ENCODE data around the gene MYD88.

Gene MYD88

DNA sequence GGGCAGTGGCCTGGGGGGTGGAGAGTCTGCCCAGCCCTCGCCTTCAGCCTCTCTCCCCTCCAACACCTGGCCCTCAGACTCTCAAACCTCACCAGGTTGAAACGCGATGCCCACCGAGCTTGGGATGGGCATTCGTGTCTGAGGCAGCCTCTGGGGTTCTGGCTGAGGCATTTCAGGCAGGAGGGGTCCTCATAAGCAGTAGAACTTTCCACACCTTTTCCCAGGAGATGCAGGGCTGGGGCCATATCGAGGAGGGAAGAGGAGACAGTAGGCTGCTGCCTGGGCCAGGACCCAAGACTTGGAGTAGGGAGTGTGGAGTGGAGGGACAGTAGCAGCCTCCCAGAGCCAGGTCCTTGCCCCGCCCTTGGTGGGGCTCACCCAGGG is 26.1 kb upstream of the MYD88 start:
- no peak for DNase-seq (ENCODE audit: low spot score)

DNA sequence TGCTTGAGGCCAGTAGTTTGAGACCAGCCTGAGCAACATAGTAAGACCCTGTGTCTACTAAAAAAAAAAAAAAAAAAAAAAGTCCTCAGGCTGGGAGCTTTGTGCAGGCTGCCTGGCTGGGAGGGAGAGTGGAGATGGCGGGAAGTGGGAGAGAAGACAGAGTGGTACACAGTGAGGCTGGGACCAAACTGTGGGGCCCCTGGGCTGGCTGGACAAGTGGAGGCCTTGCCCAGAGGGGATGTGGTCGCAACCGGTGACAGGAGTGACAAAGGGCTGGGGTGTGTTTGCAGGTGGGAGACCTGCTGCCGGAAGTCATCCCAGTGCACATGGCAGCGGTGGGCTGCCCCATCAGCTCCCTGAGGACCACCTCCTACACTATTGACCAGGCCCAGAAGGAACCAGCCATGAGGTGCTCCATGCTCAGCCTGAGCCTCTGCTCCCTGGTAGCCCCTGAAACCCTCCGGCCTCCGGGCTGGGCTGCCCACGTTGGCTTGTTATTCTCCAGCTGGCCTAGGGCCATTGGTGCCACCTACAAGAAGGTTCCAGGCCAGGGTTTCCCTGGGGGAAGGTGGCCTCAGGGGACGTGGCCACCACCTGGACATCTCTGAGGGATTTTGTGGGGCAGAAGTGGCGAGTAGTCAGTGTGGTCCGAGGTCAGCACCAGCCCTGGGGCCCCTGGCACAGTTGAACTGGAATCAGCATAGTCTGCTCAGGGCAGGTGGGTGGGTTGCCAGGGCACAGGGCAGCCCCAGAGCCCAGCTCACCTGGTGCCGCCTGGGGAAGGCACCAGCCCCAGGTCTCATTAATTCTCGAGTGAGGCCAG is 24.2 kb upstream of the MYD88 start:
- no peak for DNase-seq (ENCODE audit: low spot score)

DNA sequence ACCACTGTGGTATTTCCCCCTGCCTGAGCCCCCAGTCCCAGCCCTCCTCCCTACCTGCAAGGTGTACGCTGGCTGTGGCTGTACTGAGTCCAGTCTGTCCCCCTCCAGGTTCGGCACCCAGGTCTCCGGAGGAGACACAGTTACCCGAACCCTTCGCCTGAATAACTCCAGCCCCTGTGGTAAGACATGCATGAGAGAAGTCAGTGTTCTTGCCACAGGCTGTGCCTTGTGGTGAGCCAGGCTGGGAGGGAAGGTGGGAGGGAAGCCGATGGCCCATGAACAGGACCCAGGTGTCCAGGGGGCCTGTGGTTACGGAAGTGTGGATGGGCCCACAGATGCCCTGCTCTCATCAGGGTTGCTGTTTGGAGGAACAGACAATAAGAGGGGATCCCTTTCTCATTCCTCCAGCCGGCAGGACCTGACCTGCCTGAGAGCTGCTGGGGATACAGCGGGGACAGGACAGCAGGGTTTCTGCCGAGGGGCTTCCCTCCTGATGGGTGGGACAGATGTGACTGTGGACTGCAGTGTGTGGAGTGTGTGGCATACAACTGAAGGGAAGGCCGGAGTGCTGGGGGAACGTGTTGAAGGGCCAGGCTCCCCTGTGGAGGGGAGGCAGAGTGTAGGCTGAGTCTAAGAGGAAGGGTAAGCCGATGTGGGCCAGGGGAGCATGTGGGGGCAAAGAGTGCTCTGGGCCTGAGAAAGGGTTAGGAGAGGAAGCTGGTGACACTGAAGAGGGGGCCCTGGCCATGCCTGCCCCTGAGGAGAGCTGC is 23.4 kb upstream of the MYD88 start:
- no peak for DNase-seq (ENCODE audit: low spot score)

DNA sequence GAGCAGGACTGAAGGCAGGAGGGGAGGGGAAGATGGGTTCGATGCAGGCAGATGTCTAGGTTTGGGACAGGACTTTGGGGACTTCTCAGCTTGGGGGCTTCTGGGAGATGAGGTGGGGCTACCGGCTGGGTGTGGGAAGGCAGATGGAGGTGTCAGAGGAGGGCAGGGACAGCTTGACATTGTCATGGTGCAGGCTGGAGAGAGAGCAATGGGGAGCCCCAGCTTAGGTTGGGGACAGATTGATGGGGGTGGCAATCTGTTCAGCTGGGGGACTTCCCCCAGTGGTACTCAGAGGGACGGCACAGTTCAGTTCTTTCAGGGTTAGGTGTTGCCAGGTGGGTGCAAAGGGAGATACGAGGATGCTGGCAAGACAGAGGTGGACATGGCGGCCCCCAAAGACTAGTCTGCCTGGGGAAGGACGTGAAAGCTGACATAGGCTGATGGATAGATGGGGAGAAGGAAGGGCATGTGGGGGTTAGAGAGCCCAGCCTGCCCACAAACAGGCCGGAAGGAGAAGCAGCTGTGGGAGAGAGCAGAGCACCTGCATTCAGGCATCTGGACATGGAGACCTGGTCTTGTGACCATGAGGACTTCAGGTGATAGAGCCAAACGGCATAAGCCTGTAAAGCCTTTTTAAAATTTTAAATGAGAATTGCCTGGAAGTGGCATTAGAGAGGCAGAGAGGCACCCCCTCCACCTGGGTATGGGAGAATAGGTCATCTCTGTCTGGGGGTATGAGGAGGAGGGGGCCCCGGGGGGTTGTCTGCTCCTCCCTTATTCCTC is 22.6 kb upstream of the MYD88 start:
- DNase-seq (ENCODE audit: low spot score) = no peak

DNA sequence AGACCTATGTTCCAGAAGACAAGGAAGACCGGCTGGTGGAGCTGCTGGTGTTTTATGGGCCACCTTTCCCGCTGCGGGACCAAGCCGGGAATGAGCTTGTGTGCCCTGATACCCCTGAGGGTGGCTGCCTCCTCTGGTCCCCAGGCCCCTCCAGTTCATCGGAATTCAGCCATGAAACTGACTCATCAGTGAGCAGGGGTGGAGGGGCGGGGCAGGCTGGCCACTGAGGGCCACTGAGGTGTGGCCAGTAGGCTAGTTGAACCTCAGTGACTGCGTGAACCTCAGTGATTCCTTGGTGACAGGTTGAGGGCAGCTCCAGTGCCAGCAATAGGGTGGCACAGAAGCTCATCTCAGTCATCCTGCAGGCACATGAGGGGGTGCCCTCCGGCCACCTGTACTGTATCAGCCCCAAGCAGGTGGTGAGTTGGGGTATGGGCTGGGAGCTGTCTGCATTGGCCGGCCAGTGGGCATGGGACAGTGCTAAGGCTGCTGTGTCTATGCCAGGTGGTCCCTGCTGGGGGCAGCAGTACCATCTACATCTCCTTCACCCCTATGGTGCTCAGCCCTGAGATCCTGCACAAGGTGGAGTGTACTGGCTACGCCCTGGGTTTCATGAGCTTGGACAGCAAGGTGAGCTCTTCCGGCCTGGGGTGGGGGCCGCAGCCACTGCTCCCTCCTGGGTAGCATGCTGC is 21.8 kb upstream of the MYD88 start:
- DNase-seq (ENCODE audit: low spot score) = no peak

DNA sequence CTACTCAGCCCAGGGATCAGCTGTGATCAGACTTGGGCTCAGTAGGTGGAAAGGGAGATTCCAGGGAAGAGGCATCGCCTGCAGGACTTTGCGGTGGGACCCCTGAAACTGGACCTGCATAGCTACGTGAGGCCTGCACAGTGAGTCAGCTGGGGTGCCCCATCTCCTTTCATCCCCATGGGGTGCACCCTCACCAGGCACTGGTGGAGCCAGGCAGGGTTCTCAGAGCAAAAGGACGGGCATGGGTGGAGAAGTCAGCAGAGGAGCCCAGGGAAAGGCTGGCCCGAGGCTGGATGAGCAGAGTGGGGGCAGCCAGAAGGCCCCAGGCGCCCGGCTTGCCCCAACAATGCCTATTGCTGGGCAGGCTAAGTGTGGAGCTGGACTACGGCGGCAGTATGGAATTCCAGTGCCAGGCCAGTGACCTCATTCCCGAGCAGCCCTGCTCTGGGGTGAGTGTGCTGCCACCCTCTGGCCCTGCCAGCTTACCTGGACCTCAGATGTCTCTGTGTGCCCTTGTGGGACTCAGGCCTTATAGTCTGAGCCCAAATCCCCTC is 21.2 kb upstream of the MYD88 start:
- no peak for DNase-seq (ENCODE audit: low spot score)

DNA sequence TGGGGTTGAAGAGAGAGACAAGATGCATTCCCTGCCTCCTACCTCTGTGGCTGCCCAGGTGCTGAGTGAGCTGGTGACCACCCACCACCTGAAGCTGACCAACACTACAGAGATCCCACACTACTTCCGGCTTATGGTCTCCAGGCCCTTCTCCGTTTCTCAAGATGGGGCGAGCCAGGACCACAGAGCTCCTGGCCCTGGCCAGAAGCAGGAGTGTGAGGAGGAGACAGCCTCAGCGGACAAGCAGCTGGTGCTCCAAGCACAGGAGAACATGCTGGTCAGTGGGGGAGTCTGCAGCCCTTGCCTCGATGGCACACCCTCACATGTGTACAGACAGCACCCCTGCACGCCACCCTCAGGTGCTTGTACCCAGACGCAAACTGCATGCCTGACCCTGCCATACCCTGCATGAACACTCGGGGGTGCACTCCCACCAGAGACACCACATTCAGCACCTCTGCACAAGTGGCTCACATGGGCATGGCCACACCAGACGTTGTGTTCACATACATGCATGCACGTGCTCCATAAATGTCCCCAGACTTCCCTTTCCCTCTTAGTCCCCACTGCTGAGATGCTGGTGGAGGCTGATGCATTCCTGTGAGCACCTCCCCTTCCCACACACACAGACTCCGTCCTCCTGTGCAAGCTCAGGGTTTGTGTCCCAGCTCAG is 20.6 kb upstream of the MYD88 start:
- peak; percentile 74 for DNase-seq (ENCODE audit: low spot score)

DNA sequence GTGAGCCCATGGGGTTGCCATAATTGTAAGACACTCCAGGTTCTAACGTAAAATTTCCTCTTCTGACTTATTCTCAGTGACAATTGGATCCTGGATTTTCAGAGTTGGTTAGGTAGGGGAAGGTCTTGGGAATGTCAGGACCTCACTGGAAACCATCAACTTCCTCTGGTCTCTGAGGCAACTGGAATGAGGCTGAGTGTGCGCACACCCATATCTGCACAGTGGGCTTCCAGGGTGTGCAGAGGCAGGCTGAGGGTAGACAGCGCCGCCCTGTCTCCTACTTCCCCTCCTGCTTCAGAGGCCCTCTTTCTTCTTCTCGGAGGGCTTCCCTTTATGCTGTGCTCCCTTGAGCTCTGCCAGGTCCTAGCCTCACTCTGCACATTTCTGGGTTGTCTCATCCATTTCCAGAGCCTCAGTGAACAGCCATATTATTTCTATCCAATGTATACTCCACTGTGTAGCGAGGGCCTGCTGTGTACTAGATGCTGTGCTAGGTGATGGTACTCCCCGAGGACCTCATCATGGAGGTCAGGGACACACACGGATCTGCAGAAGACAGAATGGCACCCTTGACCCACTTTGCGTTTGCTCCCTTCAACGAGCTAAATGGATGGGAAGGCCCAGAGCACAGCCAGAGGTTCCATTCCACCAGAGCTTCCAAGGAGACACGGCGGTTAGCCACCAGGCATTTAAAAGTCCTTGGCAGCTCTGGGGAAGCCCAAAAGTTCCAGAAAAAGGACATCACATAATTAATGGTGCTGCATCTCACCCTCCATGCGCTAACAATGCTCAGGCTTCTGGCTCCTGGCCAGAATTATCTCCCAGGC is 19.8 kb upstream of the MYD88 start:
- no peak for DNase-seq (ENCODE audit: low spot score)

DNA sequence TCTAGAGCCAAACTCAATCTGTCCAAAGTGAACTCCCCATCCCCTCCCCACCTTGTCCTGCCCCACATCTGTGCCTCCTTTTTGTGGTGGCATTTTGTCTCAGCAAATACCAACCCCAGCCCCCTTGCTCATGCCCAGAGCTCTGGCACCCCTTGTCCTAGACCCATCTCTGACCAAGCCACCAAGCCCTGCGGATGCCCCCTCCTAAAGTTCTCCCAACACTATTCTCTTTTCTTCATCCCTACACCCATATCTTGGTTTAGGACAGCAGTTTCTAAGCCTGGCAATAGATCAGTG is 19.3 kb upstream of the MYD88 start:
- no peak for DNase-seq (ENCODE audit: low spot score)

DNA sequence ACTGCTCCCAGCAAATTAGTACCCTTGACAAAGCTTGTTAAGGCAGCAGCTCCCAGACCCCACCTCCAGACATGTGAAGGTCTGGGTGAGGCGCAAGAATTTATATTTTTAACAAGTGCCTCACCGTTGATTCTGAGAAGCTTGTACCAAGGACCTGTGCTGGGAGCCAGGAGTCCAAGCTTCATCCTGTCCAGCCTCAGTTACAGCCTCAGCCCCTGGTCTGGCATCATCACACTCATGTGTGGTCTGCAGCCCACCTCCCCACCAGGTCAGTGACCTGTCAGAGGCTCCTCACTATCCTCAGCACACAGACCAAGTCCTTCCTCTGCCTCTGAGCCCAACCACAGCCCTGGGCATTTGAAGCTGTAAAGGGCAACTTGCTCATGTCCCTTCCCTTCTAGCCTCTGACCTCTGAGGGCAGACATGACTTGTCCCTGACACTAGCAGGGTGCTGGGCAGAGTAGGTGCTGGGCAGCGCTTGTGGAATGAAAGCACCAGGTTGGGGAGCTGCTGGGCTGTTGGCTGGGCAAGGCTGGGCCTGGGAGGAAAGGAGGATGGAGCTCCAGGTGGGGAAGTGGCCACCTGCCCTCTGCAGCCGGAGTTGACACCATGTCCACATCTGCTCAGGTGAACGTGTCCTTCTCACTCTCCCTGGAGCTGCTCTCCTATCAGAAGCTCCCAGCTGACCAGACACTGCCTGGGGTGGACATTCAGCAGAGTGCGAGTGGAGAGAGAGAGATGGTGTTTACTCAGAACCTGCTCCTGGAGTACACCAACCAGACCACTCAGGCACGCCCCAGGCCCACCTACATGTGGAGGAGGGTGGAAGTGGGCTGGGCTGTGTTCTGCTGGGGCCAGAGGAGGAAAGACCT is 18.4 kb upstream of the MYD88 start:
- DNase-seq (ENCODE audit: low spot score) = no peak

DNA sequence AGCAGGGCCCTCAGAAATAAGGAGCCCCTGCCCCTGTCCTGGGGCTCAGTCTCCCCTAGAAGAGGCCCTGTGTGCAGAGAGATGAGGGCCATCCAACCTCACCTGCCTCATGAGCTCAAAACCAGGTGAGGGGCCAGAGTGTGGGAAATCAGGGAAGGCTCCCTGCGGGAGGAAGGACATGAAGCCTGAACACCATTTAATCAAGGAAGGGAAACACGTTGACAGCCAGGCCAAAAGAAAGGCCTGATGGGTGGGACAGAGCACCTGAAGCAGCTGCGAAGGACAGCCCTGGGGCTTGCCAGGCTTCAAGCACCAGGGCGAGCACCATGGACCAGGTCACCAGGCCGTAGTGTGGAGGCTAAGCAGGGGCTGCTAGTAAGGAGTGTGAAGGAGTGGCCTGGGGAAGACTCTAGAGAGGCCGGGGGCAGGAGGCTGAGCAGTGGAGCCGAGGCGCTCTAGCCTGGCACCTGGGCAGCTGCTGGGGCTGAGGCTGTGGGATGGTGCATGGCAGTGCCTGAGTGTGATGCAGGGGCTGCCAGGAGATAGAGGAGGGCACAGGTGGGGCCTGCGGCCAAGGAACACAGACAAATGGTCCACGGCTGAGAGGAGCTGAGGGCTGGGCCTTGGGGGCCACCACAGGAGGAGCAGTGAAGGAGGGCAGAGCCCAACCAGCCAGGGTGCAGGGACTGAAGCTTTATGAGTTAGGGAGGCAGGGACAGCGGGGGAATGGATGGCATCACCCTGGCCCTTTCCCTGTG is 17.6 kb upstream of the MYD88 start:
- DNase-seq (ENCODE audit: low spot score) = no peak

DNA sequence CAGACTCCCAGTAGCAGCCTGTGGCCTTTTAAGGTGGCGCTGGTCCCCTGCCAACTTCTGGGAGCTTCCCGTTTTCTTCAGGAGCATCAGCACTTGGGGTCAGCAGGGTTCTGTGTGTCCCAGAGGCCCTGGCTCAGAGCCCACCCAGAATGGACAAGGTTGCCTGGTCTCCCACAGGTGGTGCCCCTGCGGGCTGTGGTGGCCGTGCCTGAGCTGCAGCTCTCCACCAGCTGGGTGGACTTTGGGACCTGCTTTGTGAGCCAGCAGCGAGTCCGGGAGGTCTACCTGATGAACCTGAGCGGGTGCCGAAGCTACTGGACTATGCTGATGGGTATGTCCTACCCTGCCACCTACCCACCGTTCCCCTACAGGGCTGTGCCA is 17.0 kb upstream of the MYD88 start:
- DNase-seq (ENCODE audit: low spot score) = no peak

DNA sequence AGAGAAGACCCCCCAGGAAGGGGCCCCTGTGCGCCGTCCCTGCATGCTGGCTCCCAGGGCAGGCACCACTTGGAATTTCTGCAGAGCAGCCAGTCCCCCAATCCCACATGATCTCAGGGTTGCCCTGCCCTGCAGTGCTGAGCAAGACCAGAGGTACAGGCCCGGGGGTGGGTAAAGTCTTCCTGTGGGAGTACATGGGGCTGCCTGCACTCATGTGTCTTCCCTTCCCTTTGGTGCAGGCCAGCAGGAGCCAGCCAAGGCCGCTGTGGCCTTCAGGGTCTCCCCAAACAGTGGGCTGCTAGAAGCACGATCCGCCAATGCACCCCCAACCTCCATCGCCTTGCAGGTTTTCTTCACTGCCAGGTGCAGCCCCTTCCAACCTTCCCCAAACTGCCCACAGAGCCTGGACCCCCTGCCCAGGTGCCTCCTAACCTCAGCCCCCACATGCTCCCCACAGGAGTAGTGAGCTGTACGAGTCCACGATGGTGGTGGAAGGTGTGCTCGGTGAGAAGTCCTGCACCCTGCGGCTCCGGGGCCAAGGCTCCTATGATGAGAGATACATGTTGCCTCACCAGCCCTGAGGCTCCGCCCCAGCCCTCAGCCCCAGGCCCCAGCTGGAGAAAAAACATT is 16.5 kb upstream of the MYD88 start:
- DNase-seq (ENCODE audit: low spot score) = no peak

DNA sequence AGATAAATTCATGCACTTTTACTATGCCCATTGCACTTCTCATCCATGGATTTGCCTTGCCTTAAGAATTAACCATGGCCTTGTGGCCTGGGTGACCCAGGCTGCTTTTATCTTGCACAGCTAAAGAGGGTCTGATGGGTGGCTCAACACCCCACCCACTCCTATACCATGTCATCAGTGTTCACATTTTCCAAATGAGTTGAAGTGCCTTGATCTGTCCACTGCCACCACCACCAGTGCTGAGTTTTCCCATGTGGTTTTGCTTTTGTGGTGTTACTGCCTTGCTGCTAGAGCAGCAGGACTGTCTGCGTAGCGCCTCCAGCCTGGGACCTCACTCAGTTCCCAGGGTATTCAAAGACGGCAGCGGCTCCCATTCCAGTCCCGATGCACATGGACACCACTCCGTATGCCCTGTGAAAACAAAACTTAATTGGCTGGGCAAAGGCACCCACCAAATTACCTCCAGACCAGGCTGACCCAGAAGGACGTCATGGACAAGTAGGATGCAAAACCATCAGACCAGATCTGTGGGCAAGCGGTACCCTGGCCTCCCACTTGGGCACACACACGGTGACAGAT is 15.7 kb upstream of the MYD88 start:
- DNase-seq (ENCODE audit: low spot score) = no peak

DNA sequence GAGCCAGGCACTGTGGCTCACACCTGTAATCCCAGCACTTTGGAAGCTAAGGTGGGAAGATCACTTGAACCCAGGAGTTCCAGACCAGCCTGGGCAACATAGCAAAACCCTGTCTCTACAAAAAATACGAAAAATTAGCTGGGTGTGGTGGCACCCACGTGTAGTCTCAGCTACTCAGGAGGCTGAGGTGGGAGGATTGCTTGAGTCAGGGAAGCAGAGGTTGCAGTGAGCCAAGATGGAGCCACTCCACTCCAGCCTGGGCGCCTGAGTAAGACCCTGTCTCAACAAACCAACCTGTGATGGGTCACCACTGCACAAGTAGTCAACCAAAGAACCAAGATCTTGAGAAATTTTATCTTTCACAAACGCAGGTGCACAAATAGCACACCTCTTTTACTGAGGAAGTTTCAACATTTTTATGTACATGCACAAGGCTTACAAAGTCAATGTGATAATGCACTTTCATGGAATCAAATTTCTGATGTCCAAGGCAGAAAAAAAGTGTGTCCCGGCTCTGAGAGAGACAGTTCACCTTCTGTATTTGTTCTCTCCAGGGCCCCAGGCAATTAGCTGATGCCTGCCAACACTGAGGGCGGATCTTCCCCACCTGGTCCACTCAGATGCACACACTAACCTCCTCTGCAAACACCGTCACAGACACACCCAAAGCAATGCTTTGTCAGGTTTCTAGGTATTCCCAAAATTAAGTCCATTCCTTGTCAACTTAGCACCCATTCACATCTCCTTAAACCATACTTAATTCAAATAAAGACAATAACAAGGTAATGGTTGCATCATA is 13.9 kb upstream of the MYD88 start:
- no peak for DNase-seq (ENCODE audit: low spot score)

DNA sequence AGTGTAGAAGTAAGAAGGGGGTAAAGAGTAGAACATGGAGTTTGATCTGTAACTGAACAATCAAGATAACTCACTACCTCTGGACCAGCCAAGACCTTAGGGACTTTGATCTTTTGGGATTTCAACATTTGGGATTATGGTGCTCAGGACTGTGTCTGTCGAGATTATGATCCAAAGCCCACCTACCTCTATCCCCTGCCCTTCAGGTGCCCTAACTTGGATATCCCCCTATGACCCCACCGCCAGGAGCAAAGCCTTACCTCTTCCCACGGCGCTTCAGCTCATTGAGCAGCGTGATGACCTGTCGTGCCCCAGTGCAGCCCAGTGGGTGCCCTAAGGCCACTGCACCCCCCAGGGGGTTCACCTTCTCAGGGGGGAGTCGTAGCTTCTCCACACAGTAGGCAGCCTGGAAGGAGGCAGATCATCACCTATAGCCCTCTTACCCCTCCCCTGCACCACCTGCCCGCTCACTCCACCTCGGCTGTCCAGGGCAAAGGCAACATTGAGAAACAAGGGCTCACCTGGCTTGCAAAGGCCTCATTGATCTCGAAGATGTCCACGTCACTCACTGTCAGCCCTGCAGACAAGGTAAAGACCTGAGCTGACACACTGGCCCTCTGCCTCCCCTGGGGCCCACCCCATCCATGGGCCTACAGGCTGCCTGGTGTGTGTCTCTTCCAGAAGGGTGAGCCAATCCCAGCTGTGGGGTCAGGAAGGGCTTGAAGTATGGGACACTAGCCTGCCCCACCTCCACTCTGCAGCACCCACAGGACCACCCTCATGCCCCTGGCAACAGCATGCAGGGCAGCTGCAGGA is 12.9 kb upstream of the MYD88 start:
- DNase-seq (ENCODE audit: low spot score) = no peak

Data from HuH-7.5 (cell line).